ENCODE results near the gene SACS.

DNA sequence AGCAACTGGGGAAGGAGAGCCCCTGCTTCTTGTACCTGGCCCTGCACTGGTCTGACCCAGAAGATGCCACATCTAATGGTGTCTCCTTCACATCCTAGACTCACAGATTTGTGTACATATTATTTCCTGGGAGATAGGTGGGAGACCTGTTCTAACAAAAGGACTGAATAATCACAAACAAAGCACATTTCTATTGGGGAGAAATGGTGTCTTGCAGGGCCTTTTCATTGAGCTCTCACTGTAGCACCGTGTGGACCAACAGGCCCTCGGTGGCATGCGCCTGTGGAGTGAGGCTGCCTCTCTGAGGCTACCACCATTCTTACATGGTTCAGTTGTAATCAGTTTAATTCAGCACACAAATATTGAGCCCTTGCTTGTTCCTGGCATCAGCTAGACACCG, 989 bp upstream of the SACS start:
- TF ChIP-seq, protein P1, sequence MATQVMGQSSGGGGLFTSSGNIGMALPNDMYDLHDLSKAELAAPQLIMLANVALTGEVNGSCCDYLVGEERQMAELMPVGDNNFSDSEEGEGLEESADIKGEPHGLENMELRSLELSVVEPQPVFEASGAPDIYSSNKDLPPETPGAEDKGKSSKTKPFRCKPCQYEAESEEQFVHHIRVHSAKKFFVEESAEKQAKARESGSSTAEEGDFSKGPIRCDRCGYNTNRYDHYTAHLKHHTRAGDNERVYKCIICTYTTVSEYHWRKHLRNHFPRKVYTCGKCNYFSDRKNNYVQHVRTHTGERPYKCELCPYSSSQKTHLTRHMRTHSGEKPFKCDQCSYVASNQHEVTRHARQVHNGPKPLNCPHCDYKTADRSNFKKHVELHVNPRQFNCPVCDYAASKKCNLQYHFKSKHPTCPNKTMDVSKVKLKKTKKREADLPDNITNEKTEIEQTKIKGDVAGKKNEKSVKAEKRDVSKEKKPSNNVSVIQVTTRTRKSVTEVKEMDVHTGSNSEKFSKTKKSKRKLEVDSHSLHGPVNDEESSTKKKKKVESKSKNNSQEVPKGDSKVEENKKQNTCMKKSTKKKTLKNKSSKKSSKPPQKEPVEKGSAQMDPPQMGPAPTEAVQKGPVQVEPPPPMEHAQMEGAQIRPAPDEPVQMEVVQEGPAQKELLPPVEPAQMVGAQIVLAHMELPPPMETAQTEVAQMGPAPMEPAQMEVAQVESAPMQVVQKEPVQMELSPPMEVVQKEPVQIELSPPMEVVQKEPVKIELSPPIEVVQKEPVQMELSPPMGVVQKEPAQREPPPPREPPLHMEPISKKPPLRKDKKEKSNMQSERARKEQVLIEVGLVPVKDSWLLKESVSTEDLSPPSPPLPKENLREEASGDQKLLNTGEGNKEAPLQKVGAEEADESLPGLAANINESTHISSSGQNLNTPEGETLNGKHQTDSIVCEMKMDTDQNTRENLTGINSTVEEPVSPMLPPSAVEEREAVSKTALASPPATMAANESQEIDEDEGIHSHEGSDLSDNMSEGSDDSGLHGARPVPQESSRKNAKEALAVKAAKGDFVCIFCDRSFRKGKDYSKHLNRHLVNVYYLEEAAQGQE (IDR thresholded peaks at IDR 0.05) = no peak
- TF ChIP-seq SP1 (IDR thresholded peaks at IDR 0.05) (no peak), RAD21 (IDR thresholded peaks at IDR 0.05) (no peak), GABPA (IDR thresholded peaks at IDR 0.05 in 1 of 2, conservative IDR thresholded peaks at IDR 0.05 in 1 of 2) (no peak), JUND (IDR thresholded peaks at IDR 0.05) (no peak), EGR1 (IDR thresholded peaks at IDR 0.05; ENCODE audit: low read depth in 2 of 2) (no peak), TAF1 (conservative IDR thresholded peaks at IDR 0.05) (no peak), YY1 (IDR thresholded peaks at IDR 0.05) (no peak), NR2F2 (IDR thresholded peaks at IDR 0.05) (no peak), FOXA1 (IDR thresholded peaks at IDR 0.05) (no peak)
- TF ChIP-seq, protein P2, sequence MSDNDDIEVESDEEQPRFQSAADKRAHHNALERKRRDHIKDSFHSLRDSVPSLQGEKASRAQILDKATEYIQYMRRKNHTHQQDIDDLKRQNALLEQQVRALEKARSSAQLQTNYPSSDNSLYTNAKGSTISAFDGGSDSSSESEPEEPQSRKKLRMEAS (IDR thresholded peaks at IDR 0.05) = no peak
- TF ChIP-seq, protein P3, sequence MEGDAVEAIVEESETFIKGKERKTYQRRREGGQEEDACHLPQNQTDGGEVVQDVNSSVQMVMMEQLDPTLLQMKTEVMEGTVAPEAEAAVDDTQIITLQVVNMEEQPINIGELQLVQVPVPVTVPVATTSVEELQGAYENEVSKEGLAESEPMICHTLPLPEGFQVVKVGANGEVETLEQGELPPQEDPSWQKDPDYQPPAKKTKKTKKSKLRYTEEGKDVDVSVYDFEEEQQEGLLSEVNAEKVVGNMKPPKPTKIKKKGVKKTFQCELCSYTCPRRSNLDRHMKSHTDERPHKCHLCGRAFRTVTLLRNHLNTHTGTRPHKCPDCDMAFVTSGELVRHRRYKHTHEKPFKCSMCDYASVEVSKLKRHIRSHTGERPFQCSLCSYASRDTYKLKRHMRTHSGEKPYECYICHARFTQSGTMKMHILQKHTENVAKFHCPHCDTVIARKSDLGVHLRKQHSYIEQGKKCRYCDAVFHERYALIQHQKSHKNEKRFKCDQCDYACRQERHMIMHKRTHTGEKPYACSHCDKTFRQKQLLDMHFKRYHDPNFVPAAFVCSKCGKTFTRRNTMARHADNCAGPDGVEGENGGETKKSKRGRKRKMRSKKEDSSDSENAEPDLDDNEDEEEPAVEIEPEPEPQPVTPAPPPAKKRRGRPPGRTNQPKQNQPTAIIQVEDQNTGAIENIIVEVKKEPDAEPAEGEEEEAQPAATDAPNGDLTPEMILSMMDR (IDR thresholded peaks at IDR 0.05; ENCODE audit: low read depth, low read length, missing input control) = no peak
- TF ChIP-seq, protein P4, sequence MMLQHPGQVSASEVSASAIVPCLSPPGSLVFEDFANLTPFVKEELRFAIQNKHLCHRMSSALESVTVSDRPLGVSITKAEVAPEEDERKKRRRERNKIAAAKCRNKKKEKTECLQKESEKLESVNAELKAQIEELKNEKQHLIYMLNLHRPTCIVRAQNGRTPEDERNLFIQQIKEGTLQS (IDR thresholded peaks at IDR 0.05) = no peak
- TF ChIP-seq, protein P5, sequence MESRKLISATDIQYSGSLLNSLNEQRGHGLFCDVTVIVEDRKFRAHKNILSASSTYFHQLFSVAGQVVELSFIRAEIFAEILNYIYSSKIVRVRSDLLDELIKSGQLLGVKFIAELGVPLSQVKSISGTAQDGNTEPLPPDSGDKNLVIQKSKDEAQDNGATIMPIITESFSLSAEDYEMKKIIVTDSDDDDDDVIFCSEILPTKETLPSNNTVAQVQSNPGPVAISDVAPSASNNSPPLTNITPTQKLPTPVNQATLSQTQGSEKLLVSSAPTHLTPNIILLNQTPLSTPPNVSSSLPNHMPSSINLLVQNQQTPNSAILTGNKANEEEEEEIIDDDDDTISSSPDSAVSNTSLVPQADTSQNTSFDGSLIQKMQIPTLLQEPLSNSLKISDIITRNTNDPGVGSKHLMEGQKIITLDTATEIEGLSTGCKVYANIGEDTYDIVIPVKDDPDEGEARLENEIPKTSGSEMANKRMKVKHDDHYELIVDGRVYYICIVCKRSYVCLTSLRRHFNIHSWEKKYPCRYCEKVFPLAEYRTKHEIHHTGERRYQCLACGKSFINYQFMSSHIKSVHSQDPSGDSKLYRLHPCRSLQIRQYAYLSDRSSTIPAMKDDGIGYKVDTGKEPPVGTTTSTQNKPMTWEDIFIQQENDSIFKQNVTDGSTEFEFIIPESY (IDR thresholded peaks at IDR 0.05) = no peak

All from liver (tissue), 3 donors.